Suprapubic skin (tissue), 3 donors: ENCODE results near the gene APPBP2.

Experiments used
- POLR2A ChIP-seq, 2 donors: fragments of 450-650 bp; IDR thresholded peaks; one replicate each; pipeline ENCODE4 v1.6.1; 2017; ENCODE audit warnings: antibody characterized with exemption in 2 of 2, mild to moderate bottlenecking in 2 of 2, moderate library complexity in 2 of 2
- TF ChIP-seq, protein P1 (sequence below), 2 donors: fragments of 200-600 bp in 1 of 2; fragments of 450-650 bp in 1 of 2; sonication (generic) in 1 of 2; IDR thresholded peaks; one replicate each; pipeline ENCODE4 v1.5.1; 2016 to 2019; ENCODE audit warnings: antibody characterized with exemption in 2 of 2, mild to moderate bottlenecking in 1 of 2, moderate library complexity in 1 of 2

DNA sequence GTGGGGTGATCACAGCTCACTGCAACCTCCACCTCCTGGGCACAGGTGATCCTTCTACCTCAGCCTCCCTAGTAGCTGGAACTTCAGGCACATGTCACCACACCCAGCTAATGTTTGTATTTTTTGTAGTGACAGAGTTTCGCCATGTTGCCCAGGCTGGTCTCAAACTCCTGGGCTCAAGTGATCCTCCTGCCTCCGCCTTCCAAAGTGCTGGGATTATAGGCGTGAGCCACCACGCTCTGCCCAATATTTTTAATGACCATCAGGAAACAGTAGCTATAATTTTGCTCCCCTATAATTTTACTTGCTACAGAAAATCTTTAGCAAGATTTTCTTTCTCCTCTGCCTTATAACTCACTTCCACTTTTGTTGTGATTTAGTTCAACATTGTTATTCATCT is 29.7 kb upstream of the APPBP2 start:
- no peak for TF ChIP-seq POLR2A (IDR thresholded peaks at IDR 0.05)
- TF ChIP-seq, protein P1, sequence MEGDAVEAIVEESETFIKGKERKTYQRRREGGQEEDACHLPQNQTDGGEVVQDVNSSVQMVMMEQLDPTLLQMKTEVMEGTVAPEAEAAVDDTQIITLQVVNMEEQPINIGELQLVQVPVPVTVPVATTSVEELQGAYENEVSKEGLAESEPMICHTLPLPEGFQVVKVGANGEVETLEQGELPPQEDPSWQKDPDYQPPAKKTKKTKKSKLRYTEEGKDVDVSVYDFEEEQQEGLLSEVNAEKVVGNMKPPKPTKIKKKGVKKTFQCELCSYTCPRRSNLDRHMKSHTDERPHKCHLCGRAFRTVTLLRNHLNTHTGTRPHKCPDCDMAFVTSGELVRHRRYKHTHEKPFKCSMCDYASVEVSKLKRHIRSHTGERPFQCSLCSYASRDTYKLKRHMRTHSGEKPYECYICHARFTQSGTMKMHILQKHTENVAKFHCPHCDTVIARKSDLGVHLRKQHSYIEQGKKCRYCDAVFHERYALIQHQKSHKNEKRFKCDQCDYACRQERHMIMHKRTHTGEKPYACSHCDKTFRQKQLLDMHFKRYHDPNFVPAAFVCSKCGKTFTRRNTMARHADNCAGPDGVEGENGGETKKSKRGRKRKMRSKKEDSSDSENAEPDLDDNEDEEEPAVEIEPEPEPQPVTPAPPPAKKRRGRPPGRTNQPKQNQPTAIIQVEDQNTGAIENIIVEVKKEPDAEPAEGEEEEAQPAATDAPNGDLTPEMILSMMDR (IDR thresholded peaks at IDR 0.05) = no peak
